Fibroblast of skin of abdomen (primary cell): ENCODE measurements around the gene MRPS25. TPM values are rescaled to one million over a fixed set of nuclear protein-coding genes. Genes with fewer than 3 reads are reported as not detected.

Experiments
- DNase-seq: peaks from one replicate; pipeline ENCODE4 v3.0.0-alpha.2; 2013
- polyA plus RNA-seq, 2 experiments: library from polyadenylated mRNA; unstranded; fragments of 120-200 nt; gene quantifications; one replicate each; pipeline ENCODE4 v1.2.1, GENCODE V29; 2013; ENCODE audit not compliant: insufficient read length in 2 of 2

Gene MRPS25
- polyA plus RNA-seq (2013, experiment 1 of 2; ENCODE audit: insufficient read length), result 31.6 TPM
- 33.3 TPM for polyA plus RNA-seq (2013, experiment 2 of 2; ENCODE audit: insufficient read length)

DNA sequence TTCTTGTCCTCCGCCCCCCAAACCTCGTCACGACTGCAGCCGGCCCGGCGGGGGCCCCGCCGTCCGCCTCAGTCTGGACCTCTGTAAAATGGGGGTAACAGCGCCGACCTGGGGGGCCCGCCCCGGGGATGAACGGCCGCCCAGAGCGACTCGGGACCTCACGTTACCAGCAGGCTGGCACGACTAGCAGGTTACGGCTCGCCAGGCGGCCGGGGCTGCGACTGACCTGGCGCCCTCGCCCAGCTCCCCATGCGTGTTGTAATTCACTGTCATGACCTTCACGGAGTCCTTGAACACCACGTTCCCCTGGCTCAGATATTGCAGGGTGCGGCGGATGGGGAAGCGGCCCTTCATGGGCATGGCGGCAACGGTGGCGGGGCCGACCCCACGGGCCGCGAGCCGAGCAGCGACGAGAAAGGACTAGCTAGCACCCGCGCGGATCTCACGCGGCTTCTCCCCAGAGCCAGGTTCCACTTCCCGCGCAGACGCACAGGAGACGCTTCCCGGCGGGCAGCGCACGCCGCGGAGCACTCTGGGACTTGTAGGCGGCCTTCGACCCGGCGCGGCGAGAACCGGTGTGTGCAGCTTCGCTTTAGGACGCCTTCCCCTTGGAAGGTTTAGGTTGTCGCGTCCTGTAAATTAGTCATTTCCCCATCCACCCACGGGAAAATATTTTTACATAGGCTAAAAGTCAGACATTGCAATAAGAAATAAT is at the start of gene MRPS25:
Gene MRPS25 (minus strand): TSS at position 481 of the 715 bp plus-strand sequence. CDS start 121 bp downstream, at position 360.
- peak; percentile 91 for DNase-seq

DNA sequence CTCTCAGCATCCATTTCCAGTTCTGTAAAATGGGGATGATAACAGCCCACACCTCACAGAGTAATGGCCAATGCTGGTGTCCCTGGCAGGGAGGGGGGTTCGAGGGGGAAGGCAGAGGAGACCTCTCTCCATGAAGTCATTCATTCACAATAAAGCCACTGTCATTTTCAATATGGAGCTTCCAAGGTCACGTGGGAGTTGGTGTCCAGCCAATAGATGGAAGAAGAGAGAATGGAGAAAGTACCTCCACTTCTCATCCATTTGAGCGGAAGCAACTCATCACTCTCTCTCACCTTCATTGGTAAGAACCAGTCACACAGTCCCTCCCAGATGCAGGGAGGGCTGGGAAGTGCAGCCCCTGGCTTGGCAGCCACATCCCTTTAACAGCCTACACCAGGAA is 48.8 kb upstream of the MRPS25 start:
- DNase-seq, result no peak

DNA sequence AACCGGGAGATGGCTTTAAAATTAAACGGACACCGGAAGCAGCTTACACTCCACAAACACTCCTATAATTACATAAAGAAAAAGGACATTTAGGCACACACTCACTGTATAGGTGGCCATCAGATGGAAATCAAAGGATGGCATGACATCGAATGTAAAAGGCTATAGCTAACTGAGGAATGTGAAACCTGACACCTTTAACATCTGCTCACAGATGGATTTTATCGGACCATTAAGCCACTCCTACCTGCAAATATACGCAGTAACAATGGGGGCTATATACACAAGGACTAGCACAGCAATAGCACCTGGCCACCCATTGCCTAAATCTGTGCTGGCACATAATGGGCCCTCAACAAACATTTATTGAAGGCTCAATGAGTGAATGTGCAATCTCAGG is 48.4 kb upstream of the MRPS25 start:
- DNase-seq, result no peak

DNA sequence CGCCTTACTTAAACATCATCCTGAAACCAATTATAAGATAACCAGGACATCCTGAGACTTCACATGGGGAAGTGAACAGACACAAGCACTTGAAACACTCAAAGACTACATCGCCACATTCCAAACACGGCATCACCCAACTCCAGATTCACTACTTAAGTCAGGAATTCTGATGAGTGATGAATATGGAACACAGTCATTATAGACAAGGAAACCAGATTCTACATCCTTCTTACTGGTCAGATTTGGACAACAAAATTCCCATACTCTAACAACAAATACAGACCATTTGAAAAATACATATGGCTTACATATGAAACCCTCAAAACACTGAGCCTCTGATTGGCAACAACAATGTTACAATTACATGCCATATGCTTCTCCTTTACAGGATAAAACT is 46.9 kb upstream of the MRPS25 start:
- DNase-seq, result no peak

DNA sequence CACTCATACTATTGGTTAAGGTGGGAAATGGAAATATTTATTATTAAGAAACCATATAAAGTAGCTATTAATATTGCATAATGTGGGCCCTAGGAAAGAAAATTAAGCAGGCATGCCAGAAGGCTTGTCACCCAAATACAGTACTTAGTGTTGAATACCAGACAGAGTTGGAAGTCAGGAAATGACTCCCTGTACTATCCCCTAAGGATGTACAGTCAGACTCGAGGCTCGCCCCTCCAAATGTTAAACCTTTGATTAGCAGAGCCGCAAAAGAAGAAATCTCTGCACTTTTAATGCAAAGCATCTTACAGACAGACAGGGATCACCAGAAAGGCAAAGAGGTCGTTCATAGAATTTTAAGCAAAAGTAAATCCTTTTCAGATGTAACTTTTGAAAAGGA is 45.1 kb upstream of the MRPS25 start:
- DNase-seq, result peak; percentile 41

DNA sequence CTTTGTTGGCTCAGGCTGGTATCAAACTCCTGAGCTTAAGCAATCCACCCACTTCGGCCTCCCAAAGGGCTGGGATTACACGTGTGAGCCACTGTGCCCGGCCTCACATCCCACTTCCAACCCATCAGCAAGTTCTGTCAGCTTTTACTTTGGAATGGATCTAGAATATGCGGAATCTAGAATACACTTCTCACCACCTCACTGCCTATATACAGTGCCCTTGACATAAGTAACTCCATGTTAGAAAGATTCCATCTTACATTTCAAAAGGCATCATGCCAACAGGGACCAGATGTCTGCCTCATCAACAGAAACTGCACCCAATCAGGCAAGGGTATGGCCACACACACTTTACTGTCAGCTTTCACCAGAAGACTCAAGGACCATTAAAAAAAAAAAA is 43.8 kb upstream of the MRPS25 start:
- no peak for DNase-seq

DNA sequence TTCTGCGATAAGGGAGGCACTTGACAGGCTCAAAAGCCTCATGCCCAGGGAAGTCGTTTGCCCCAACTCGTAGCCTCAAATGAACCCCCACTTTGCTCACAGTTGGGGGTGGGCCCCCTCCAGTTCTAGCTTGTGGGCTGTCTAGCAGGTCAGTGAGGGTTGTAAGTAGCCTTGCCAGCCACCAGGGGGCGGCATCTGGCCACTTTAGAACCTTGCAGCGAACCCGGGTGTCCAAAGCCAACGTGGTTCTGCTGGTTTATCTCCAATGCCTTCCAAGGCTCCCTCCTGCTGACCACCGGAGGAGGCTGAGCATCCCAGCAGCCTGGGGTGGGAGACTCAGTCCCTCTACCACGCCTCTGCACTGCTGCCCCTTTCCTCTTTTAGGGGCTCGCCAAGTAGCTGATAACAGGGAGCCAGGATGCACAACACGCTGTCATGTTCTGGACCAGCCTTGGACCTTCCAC is 43.0 kb upstream of the MRPS25 start:
- DNase-seq, result peak; percentile 69

DNA sequence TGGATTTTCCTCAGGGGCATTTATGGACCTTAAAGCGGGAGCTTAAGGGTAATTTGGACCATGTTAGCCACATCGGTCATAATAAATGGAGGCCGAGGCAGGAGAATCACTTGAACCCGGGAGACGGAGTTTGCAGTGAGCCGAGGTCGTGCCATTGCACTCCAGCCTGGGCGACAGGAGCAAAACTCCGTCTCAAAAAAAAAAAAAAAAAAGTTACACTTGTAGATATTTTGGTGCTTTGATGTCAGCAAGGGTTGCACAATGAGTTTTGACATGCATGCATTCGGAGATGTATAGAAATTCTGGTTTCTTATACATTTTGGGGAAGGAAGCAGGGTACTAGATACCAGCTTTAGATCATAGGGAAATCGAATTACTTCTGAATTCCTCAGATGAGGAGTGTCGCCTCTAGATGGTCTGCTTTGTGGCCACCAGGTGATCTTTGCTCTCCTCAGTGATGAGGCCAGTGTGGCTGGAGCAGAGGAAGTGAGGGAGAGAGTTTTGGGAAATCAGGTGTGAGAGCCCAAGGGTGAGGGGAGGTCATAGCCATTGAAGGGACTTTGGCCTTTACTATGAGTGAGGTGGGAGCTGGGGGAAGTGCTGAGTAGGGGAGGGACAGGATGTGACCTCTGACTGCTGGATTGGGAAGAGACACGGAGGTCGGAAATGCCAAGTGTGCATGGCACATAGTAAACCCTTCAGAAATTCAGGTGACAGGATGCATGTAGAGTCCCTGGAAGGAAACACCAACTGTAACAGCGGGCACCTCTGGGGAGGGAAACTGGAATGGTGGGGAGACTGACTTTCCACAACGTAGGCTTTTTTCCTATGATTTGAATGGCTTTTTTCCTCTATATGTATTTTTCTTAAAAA is 42.2 kb upstream of the MRPS25 start:
- DNase-seq, result no peak

DNA sequence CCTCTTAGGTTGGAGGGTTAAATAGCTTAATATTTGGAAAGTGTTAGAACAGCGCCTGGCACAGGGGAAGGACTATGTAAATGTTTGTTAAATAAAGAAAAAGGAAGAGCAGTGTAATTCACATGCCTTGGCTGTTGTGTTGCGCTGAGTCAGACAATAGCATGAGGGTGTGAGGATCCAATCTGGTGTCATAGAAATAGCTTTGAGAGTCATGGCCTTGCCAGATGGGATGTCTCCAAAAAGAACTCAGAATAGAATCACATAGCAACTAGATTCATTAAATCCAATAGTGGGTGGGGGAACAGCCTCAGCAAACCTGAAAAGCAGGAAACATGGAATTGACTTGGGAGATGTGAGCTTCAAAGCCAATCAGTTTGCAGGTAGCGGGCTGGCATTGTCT is 37.7 kb upstream of the MRPS25 start:
- DNase-seq, result no peak

DNA sequence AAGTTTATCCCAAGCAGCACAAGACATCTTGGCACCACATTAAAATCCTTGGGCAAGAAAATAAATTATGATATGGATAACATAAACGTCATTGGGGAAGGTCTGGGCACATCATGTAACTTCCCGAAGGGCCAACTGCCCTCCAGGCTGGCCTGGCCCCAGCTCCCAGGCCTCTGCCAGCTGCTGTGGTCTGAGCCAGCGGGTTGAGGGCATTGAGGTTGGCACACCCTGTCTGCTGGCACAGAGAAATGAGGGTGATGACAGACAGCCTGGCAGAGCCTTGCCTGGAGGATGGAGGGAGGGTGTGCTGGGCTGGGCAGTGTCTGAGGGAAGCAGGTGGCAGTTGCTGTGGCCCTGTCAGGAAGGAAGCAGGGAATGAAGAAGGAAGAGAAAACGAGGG is 37.1 kb upstream of the MRPS25 start:
- no peak for DNase-seq

DNA sequence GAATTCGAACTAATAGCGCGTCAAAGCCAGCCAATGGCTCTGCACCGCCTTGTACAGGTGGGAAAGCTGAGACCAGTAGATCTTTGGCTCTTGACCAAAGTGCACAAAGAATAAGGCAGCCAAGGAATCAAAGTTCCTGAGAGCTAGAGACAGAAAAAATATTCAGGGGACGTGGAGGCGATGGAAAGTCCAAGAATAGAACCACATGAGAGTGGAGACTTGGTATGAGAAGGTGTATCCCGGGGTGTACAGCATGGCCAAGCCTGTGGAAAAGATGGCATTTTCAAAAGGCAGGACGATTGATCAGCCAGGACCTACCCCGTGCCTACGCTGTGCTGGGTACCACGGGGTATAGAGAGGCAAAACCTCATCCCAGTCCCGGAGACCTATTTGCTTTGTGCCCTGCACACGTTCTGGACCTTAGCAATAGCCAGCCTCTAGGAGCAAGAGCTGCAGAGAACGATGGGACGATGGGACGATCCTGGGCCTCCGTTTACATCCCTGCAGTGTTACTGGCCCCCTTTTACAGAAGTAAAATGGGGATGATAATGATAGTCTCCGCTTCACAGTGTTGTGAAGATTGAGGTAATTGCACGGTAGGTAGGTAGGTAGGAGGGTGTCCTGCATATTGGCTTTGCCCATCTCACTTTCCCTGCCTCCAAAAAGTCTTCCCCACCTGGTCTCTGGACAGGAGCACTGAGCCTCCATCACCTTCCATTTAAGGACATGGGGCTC is 34.4 kb upstream of the MRPS25 start:
- DNase-seq, result no peak

DNA sequence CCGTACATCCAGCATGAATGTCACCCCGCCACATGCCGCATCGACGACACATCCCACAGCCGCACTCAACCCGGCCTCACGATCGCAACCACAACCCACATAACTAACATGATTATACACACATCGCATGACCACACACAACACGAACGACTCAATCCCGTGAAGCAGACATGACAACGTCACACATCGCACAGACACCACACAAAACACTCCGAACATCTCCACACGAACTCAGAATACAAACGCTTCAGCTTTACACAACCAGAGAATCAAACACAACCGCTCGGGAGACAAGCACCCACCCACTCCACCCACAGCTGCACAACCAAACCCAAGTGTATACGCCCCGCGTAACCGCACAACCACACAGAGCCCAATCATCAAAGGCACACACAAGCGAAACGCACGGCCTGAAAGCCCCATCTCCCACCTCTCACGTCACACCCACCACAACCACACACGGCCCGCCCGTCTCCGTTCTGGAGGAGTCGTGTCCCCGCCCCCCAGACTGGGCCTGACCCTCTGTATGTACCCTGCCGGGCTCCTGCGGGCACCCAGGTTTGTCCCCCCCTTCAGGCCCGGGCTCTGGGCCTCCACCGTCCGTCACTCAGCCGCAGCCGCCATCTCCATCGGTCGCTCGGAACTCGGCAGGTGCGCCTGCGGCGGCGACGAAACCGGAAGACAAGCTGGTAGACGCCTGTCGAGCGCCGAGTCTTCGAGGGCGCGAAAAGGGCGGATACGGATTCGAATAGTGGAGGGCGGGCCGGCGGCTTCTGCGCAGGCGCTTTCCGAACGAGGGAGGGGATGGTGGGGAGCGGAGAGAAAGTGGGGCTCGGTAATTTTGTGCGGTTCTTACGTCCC is 33.6 kb upstream of the MRPS25 start, which contains the start of gene RBSN:
Gene RBSN (minus strand): TSS at position 646 of the 861 bp plus-strand sequence. CDS start 3,028 bp downstream, outside the sequence.
- peak; percentile 95 for DNase-seq

DNA sequence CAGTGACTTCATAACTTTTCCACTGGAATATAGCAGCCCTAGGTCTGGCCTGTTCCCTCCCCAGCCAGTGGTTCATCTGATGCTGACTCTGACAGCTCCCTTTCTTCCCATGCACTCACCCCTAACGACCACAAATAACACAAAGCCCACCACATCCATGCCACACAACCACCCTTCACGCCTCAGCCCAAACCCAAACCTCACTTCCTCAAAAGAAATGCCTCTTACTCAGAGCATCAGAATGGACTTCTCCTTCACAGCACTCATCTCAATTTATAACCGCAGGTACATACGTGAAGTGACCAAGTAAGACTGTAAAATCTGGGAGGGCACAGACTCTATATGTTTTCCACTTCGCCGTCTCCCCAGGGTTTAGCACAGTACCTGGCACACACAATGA is 32.8 kb upstream of the MRPS25 start:
- DNase-seq, result no peak

DNA sequence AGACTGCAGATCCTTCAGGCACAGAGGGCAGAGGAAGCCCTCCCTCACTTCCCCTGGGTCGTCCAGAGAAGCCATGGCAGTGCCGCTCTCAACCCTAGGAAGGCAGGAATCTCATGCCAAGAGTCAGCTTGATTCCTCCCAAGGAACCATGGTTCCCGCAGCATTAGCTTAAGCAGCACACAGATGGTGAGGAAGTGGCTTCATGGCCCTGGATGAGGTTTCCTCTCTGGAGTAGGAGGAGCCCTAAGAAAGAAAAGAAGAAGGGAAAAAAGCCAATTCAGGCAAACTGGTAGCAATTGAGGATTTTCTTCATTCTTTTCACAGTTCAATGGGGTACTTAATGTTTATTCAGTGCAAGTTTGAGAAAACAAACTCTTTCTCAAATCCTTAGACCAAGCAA is 30.9 kb upstream of the MRPS25 start:
- no peak for DNase-seq

DNA sequence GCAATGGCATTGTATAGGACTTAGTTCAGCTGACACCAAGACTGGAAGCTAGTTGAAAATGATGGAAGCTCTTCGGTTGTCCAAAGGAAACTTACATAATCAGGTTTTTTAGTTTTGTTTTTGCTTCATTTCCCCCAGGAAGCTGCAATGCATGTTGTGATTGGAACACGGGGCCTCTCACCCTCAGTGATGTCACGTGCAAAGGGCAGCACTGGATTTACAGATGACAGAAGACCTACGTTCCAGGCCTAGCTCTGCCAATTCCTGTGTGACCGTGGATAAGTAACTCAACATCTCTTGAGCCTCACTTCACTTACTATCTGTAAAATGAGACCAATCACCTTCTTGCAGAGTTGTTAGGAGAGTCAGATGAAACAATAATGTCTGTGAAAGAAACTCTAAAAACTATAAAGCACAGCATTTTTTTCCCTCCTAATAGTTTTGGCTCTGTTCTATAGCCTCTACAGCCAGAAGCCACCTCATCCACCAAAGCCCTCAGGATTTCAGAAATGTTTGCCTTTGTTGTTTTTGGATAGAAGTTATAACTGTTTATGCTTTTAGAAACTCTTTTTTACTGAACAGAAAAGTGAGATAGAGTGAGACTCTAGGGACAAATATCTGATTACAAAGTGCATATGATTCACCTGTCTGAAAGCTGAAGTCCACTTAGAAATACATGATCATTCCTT is 29.2 kb upstream of the MRPS25 start:
- DNase-seq, result no peak

DNA sequence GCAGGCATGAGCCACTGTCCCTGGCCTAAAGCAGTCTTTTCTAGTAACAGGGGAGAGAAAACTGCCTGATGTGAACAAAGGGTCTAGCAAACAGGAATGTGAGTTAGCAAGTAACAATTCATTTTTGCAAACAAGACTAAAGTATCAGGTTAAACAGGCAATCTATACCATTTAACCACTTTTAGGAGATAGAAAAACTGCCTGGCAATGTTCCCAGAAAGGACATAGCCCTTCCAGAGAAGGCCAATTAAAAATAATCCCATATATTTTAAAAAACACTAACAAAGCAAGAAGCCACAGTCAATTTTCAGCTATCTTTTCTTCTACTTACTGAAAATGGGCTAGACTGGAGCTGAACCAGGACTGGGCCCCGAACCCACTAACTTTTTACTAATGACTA is 27.6 kb upstream of the MRPS25 start:
- DNase-seq, result no peak

DNA sequence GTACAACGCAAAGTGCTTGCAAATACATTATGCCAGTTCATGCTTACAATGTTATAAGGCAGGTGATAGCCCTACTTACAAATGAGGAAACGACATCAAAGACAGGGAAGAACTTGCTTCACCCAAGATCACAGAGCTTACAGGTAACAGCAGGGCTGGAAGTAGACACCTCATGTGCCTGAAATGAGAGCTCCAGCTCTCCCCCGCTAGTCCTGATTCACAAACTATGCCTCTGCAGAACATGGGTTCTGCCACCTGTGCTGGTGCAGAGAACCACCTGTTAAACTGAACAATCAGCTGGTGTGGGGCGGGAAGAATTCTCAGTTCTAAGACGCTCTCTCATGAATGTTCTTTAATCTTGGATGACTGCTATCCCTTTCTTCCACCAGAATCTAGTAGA is 26.5 kb upstream of the MRPS25 start:
- no peak for DNase-seq

DNA sequence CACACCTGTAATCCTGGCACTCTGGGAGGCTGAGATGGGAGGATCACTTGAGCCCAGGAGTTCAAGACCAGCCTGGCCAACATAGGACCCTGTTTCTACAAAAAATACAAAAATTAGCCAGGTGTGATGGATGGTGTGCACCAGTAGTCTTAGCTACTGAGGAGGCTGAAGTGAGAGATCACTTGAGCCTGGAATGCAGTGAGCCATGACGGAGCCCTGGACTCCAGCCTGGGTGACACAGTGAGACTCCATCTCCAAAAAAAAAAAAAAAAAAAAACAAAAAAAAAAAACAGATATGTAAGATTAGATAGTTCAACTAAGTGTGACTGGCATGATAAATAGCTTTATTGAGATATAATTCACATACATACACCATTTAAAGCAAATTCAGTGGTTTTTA is 24.1 kb upstream of the MRPS25 start:
- DNase-seq, result no peak

DNA sequence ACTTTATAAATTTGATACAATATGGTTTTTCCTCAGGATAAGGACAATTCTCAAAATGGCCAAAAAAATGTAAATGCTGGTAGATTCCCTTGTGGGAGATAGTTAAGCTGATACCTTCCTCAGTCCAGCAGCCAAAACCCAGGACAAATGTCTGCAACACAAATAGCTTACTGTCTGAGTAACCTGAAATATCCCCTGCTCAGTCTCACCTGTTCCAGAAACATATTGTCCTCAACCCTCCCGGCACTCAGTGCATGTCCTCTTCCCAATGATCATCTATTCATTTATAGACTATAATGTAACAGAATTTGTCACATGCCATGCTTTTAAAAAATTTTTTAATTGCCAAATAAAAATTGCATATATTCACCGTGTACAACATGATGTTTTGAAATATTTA is 21.6 kb upstream of the MRPS25 start:
- DNase-seq, result no peak

DNA sequence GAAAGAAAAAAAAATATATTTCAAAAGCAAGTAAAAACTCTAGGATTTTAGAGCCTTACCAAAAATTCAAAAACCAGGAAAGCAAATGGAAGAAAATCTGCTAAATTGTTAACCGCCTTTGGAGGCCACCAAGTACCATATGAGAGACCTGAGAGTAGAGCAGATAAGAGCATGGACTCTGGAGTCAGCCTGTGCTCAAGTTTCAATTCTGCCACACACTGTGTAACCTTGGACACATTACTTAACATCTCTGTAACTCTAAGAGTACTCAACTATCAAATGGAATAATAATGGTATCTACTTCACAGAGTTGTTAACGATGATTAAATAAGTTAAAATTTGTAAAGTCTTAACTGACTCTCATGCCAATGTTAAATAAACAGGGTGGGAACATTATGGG is 21.1 kb upstream of the MRPS25 start:
- no peak for DNase-seq

DNA sequence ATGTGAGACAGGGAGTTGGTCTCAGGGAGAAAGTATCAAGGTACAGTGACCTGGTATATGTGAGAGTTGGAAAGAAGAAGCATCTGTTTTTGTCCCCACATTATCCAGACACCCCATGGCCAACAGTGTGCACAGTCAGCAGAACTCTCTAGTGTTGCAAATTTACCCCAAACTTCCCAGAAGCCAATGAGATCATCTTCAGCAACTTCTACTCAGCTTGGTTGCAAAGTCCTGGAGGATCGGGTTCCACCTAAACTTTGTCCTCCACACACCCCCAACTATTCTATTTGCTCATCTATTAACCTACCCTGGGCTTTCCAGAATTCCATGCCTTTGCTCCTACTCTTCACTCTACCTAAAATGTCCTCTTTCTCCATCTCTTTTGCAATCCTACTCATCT is 18.1 kb upstream of the MRPS25 start:
- no peak for DNase-seq
